NCI-H2196 (cell line): Measurements from ENCODE around the gene CDK14.
A peak's percentile ranks its signal among the peaks of the same experiment; 100 is the strongest.
"Not testable (repeated sequence)": the region's sequence is repeated elsewhere in the genome, so short reads cannot be mapped to it uniquely, and the experiment has no call there.

Source experiments
- DNase-seq: peaks from one replicate; lab custom pipeline; 2025; ENCODE audit not compliant: unreplicated experiment; lab: John Stamatoyannopoulos, UW

The CDK14 gene

GRCh38 chr7:90886416-90886815 is 290.3 kb downstream of the CDK14 start:
- no peak for DNase-seq

GRCh38 chr7:90889210-90889609 is 293.1 kb downstream of the CDK14 start:
- no peak for DNase-seq

- no peak for DNase-seq
Measured at GRCh38 chr7:90889644-90890043, 293.5 kb downstream of the CDK14 start.

GRCh38 chr7:90891529-90891928 is 295.4 kb downstream of the CDK14 start:
- no peak for DNase-seq

- DNase-seq: no peak
Measured at GRCh38 chr7:90892213-90892612, 296.1 kb downstream of the CDK14 start.

GRCh38 chr7:90894122-90894521 is 298.0 kb downstream of the CDK14 start:
- DNase-seq: no peak

GRCh38 chr7:90896458-90896857 is 300.3 kb downstream of the CDK14 start:
- DNase-seq: no peak

GRCh38 chr7:90897961-90898469 is 301.9 kb downstream of the CDK14 start:
- DNase-seq: no peak

GRCh38 chr7:90900628-90901356 is 304.7 kb downstream of the CDK14 start:
- DNase-seq: no peak

GRCh38 chr7:90903841-90904240 is 307.7 kb downstream of the CDK14 start:
- DNase-seq: no peak

- no peak for DNase-seq
Measured at GRCh38 chr7:90910136-90910535, 314.0 kb downstream of the CDK14 start.

- no peak for DNase-seq
Measured at GRCh38 chr7:90916319-90916718, 320.2 kb downstream of the CDK14 start.

GRCh38 chr7:90917539-90917938 is 321.4 kb downstream of the CDK14 start:
- no peak for DNase-seq

GRCh38 chr7:90918303-90918702 is 322.2 kb downstream of the CDK14 start:
- no peak for DNase-seq

- no peak for DNase-seq
Measured at GRCh38 chr7:90919816-90920215, 323.7 kb downstream of the CDK14 start.

GRCh38 chr7:90920336-90920735 is 324.2 kb downstream of the CDK14 start:
- no peak for DNase-seq

- no peak for DNase-seq
Measured at GRCh38 chr7:90923541-90923997, 327.4 kb downstream of the CDK14 start.

GRCh38 chr7:90928700-90929424 is 332.7 kb downstream of the CDK14 start:
- DNase-seq: not testable (repeated sequence)

- peak; percentile 57 for DNase-seq
Measured at GRCh38 chr7:90931986-90932916, 336.1 kb downstream of the CDK14 start.

GRCh38 chr7:90933041-90933440 is 336.9 kb downstream of the CDK14 start:
- no peak for DNase-seq

- no peak for DNase-seq
Measured at GRCh38 chr7:90933984-90934383, 337.9 kb downstream of the CDK14 start.
